ENCODE results near the gene CHIT1. TPM values are rescaled to one million over a fixed set of nuclear protein-coding genes. Genes with fewer than 3 reads are reported as not detected.

Gene CHIT1
- total and polyA plus RNA-seq, 4 donors, result 0.55 to 3.3 (median 0.74) TPM

GRCh38 chr1:203179667-203180005 is 49.8 kb downstream of the CHIT1 start:
- Histone ChIP-seq H3K27ac (ENCODE audit: low read depth, low read length) (no peak overlapping the region), H3K4me1 (ENCODE audit: control insufficient read depth, insufficient read depth, low read length) (peaks cover 25% of the 10 kb centered on the region), H3K36me3 (ENCODE audit: control insufficient read depth, insufficient read depth, low read length) (no peaks in the 10 kb centered on the region), H3K9me3 (ENCODE audit: control insufficient read depth, insufficient read depth, low read length) (no peaks in the 10 kb centered on the region), H3K4me3 (ENCODE audit: low read depth, low read length) (no peak overlapping the region), H3K27me3 (ENCODE audit: control insufficient read depth, insufficient read depth, low read length) (no peaks in the 10 kb centered on the region)
- 97% methylated on average over 7 of the region's 10 CpGs for WGBS (ENCODE audit: insufficient coverage)
- DNase-seq (ENCODE audit: low read depth in 4 of 6, low spot score in 6 of 6), result no peak

GRCh38 chr1:203178821-203179666 is 50.4 kb downstream of the CHIT1 start:
- 88% methylated on average over 13 of the region's 14 CpGs for WGBS (ENCODE audit: insufficient coverage)
- Histone ChIP-seq H3K9me3 (ENCODE audit: control insufficient read depth, insufficient read depth, low read length) (no peaks in the 10 kb centered on the region), H3K27me3 (ENCODE audit: control insufficient read depth, insufficient read depth, low read length) (no peaks in the 10 kb centered on the region), H3K4me3 (ENCODE audit: low read depth, low read length) (no peak overlapping the region), H3K4me1 (ENCODE audit: control insufficient read depth, insufficient read depth, low read length) (peaks cover 25% of the 10 kb centered on the region), H3K36me3 (ENCODE audit: control insufficient read depth, insufficient read depth, low read length) (no peaks in the 10 kb centered on the region), H3K27ac (ENCODE audit: low read depth, low read length) (no peak overlapping the region)
- no peak for DNase-seq (ENCODE audit: low read depth in 4 of 6, low spot score in 6 of 6)

- H3K4me3 ChIP-seq (ENCODE audit: low read depth, low read length), result no peak overlapping the region
- no peaks in the 10 kb centered on the region for H3K36me3 ChIP-seq (ENCODE audit: control insufficient read depth, insufficient read depth, low read length)
- no peaks in the 10 kb centered on the region for H3K9me3 ChIP-seq (ENCODE audit: control insufficient read depth, insufficient read depth, low read length)
- DNase-seq (ENCODE audit: low read depth in 4 of 6, low spot score in 6 of 6), result no peak
- 31% methylated on average over 3 of the region's 5 CpGs for WGBS (ENCODE audit: insufficient coverage)
- no peaks in the 10 kb centered on the region for H3K27me3 ChIP-seq (ENCODE audit: control insufficient read depth, insufficient read depth, low read length)
- H3K4me1 ChIP-seq (ENCODE audit: control insufficient read depth, insufficient read depth, low read length), result peaks cover 25% of the 10 kb centered on the region
- no peak overlapping the region for H3K27ac ChIP-seq (ENCODE audit: low read depth, low read length)
Measured at GRCh38 chr1:203178083-203178482, 51.4 kb downstream of the CHIT1 start.

- Histone ChIP-seq H3K9me3 (ENCODE audit: control insufficient read depth, insufficient read depth, low read length) (no peaks in the 10 kb centered on the region), H3K27ac (ENCODE audit: low read depth, low read length) (no peak overlapping the region), H3K4me1 (ENCODE audit: control insufficient read depth, insufficient read depth, low read length) (peaks cover 23% of the 10 kb centered on the region), H3K4me3 (ENCODE audit: low read depth, low read length) (no peak overlapping the region), H3K36me3 (ENCODE audit: control insufficient read depth, insufficient read depth, low read length) (no peaks in the 10 kb centered on the region), H3K27me3 (ENCODE audit: control insufficient read depth, insufficient read depth, low read length) (no peaks in the 10 kb centered on the region)
- WGBS (ENCODE audit: insufficient coverage), result 71% methylated on average over 7 of the region's 9 CpGs
- no peak for DNase-seq (ENCODE audit: low read depth in 4 of 6, low spot score in 6 of 6)
Measured at GRCh38 chr1:203177470-203178039, 51.9 kb downstream of the CHIT1 start.

- H3K36me3 ChIP-seq (ENCODE audit: control insufficient read depth, insufficient read depth, low read length), result no peaks in the 10 kb centered on the region
- H3K4me1 ChIP-seq (ENCODE audit: control insufficient read depth, insufficient read depth, low read length), result peaks cover 17% of the 10 kb centered on the region
- DNase-seq (ENCODE audit: low read depth in 4 of 6, low spot score in 6 of 6), result no peak
- no peaks in the 10 kb centered on the region for H3K27me3 ChIP-seq (ENCODE audit: control insufficient read depth, insufficient read depth, low read length)
- no peak overlapping the region for H3K4me3 ChIP-seq (ENCODE audit: low read depth, low read length)
- no peak overlapping the region for H3K27ac ChIP-seq (ENCODE audit: low read depth, low read length)
- 100% methylated on average over 1 of the region's 6 CpGs for WGBS (ENCODE audit: insufficient coverage)
- H3K9me3 ChIP-seq (ENCODE audit: control insufficient read depth, insufficient read depth, low read length), result no peaks in the 10 kb centered on the region
Measured at GRCh38 chr1:203177036-203177405, 52.5 kb downstream of the CHIT1 start.

GRCh38 chr1:203176273-203177035 is 53.0 kb downstream of the CHIT1 start:
- Histone ChIP-seq H3K9me3 (ENCODE audit: control insufficient read depth, insufficient read depth, low read length) (no peaks in the 10 kb centered on the region), H3K4me3 (ENCODE audit: low read depth, low read length) (no peak overlapping the region), H3K27me3 (ENCODE audit: control insufficient read depth, insufficient read depth, low read length) (no peaks in the 10 kb centered on the region), H3K4me1 (ENCODE audit: control insufficient read depth, insufficient read depth, low read length) (peaks cover 12% of the 10 kb centered on the region), H3K36me3 (ENCODE audit: control insufficient read depth, insufficient read depth, low read length) (peaks cover 2% of the 10 kb centered on the region), H3K27ac (ENCODE audit: low read depth, low read length) (no peak overlapping the region)
- WGBS (ENCODE audit: insufficient coverage), result 97% methylated on average over 6 of the region's 9 CpGs
- no peak for DNase-seq (ENCODE audit: low read depth in 4 of 6, low spot score in 6 of 6)

GRCh38 chr1:203175827-203176241 is 53.6 kb downstream of the CHIT1 start:
- Histone ChIP-seq H3K27ac (ENCODE audit: low read depth, low read length) (no peak overlapping the region), H3K27me3 (ENCODE audit: control insufficient read depth, insufficient read depth, low read length) (no peaks in the 10 kb centered on the region), H3K4me1 (ENCODE audit: control insufficient read depth, insufficient read depth, low read length) (peaks cover 11% of the 10 kb centered on the region), H3K36me3 (ENCODE audit: control insufficient read depth, insufficient read depth, low read length) (peaks cover 8% of the 10 kb centered on the region), H3K9me3 (ENCODE audit: control insufficient read depth, insufficient read depth, low read length) (no peaks in the 10 kb centered on the region), H3K4me3 (ENCODE audit: low read depth, low read length) (no peak overlapping the region)
- 85% methylated on average over 9 of the region's 9 CpGs for WGBS (ENCODE audit: insufficient coverage)
- DNase-seq (ENCODE audit: low read depth in 4 of 6, low spot score in 6 of 6), result no peak

GRCh38 chr1:203175237-203175826 is 54.1 kb downstream of the CHIT1 start, which contains the start of gene MYBPH:
TSS of gene MYBPH (minus strand) at chr1:203175826. CDS start at chr1:203175755, 71 bp downstream.
- 87% methylated on average over 5 of the region's 5 CpGs for WGBS (ENCODE audit: insufficient coverage)
- H3K4me3 ChIP-seq (ENCODE audit: low read depth, low read length), result no peak within 1 kb of the TSS

GRCh38 chr1:203174324-203174985 is 55.0 kb downstream of the CHIT1 start:
- Histone ChIP-seq H3K36me3 (ENCODE audit: control insufficient read depth, insufficient read depth, low read length) (peaks cover 13% of the 10 kb centered on the region), H3K27ac (ENCODE audit: low read depth, low read length) (no peak overlapping the region), H3K9me3 (ENCODE audit: control insufficient read depth, insufficient read depth, low read length) (no peaks in the 10 kb centered on the region), H3K4me1 (ENCODE audit: control insufficient read depth, insufficient read depth, low read length) (peaks cover 11% of the 10 kb centered on the region), H3K27me3 (ENCODE audit: control insufficient read depth, insufficient read depth, low read length) (no peaks in the 10 kb centered on the region), H3K4me3 (ENCODE audit: low read depth, low read length) (no peak overlapping the region)
- 83% methylated on average over 10 of the region's 12 CpGs for WGBS (ENCODE audit: insufficient coverage)
- DNase-seq (ENCODE audit: low read depth in 4 of 6, low spot score in 6 of 6), result no peak

More at GRCh38 chr1:203175237-203175826, 54.1 kb downstream of the CHIT1 start, which contains the start of gene MYBPH:
- H3K27me3 ChIP-seq (ENCODE audit: control insufficient read depth, insufficient read depth, low read length), result no peaks in the 10 kb centered on the region
- no peaks in the 10 kb centered on the region for H3K9me3 ChIP-seq (ENCODE audit: control insufficient read depth, insufficient read depth, low read length)
- H3K27ac ChIP-seq (ENCODE audit: low read depth, low read length), result no peak within 1 kb of the TSS
- peaks cover 11% of the 10 kb centered on the region for H3K4me1 ChIP-seq (ENCODE audit: control insufficient read depth, insufficient read depth, low read length)
- peaks cover 10% of the 10 kb centered on the region for H3K36me3 ChIP-seq (ENCODE audit: control insufficient read depth, insufficient read depth, low read length)
- DNase-seq (ENCODE audit: low read depth in 4 of 6, low spot score in 6 of 6), result no peak
